Endometrium (tissue), 2 donors: Measurements from ENCODE around the gene ACAT2.
"Not testable (repeated sequence)": the region's sequence is repeated elsewhere in the genome, so short reads cannot be mapped to it uniquely, and the experiment has no call there.

Source experiments
- FAIRE-seq: peaks from 2 replicates; lab custom pipeline; 2012; peaks lifted over from hg19 to GRCh38; lab: Jason Lieb, UNC
- donor health status: control.
- donor health status: control.

The ACAT2 gene

GRCh38 chr6:159813781-159814180 is 51.9 kb downstream of the ACAT2 start:
- no peak for FAIRE-seq

DNA sequence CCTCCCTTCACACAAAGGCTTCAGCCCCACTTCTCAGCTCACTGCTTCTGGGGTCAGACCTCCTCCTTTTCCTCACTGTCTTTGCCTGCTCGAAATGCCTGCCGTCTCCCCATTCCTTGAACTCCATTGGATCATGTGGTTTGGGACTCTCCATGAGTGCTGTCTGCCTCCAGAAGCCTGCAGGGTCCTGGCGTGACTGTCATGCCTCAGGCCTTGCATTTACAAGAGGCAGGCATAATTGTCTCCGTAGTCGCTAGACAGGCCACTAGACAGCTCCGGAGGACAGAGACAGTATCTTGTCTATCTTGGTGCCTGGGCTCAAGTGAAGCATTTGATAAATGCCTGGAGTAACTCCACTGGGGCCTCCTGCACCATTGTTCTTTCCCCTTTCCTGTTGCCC is 53.6 kb downstream of the ACAT2 start:
- no peak for FAIRE-seq

DNA sequence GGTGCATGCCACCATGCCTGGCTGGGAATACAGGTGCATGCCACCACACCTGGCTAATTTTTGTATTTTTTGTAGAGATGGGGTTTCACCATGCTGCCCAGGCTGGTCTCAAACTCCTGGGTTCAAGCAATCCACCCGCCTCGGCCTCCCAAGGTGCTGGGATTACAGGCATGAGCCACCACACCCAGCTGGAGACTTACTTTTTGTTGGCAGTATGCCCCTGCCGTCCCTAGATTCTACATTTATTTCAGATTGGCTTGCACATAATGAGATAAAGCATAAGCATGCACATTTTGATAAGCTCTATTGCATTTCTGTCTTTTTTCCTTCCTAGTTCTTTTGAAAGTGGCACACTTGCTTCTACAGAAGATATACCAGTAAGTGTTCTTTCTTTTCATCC is 54.9 kb downstream of the ACAT2 start:
- not testable (repeated sequence) for FAIRE-seq

- FAIRE-seq: no peak
Measured at GRCh38 chr6:159817951-159818739, 56.3 kb downstream of the ACAT2 start.

GRCh38 chr6:159819098-159819497 is 57.3 kb downstream of the ACAT2 start:
- no peak for FAIRE-seq

DNA sequence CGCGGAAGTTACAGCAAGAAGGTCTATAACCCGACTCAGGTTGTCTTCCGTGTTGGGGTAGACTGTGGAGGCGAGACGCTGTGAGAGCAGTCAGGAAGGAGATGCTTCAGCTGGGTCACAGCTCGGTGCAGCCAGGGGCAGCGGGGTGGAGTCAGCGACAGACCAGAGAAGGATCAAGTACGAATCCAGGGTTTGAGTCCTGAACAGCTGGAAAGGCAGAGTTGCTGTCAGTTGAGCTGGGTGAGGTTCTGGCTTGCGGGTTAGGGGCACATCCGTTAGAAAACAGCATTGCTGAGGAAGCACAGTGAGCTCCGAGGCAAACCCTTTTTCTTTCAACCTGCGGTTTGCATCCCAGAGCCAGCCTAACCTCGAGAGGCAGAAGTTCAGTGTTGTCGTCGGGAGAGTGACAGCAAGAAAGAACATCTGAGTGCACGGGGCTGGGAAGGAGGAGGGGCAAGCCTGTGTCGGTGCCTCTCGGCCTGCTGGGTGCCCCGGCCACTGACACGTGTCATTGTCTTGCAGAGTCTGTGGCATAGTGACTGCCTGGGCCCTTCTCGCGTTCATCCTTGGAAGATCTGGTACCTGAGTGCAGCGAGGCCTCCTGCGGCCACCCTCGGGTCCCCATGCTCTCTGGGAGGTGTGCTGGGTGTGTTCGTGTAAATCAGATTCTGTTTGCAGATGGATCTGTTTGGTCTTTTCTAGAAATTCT is 58.2 kb downstream of the ACAT2 start:
- FAIRE-seq: no peak

GRCh38 chr6:159821122-159821521 is 59.3 kb downstream of the ACAT2 start:
- FAIRE-seq: no peak

DNA sequence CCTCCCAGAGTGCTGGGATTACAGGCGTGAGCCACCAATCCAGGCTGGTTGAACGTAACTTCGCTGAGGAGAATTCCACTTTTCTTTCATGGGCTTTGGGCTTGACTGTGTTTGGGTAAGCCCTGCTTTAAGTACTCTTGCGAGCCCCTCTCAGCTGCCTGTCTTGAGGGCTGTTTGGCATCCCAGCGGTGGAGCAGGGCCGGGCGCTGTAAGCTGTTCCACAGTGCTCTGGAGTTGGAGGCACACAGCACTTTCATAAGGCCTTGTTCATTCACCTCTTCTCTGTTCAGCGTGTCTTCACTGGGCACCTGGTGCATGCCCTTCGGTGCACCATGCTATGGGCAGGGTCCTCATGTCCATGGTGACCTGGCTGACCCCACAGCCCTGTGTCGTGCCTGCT is 59.9 kb downstream of the ACAT2 start:
- FAIRE-seq: no peak

DNA sequence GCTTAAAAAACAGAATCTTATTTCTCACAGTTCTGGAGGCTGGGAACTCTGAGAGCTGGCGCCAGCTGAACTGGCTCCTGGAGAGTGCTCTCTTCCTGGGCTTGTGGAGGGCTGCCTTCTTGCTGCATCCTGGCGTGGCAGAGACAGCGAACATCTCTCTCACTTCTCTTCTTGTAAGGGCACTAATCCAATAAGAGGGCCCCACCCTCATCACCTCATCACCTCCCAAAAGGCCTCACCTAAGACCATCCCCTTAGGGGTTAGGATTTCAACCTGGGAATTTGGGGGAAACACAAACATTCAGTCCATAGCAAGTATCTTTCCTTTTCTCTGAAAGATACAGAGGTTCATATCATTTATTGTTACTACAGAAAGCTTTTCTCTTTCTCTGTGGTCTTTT is 62.1 kb downstream of the ACAT2 start:
- no peak for FAIRE-seq

DNA sequence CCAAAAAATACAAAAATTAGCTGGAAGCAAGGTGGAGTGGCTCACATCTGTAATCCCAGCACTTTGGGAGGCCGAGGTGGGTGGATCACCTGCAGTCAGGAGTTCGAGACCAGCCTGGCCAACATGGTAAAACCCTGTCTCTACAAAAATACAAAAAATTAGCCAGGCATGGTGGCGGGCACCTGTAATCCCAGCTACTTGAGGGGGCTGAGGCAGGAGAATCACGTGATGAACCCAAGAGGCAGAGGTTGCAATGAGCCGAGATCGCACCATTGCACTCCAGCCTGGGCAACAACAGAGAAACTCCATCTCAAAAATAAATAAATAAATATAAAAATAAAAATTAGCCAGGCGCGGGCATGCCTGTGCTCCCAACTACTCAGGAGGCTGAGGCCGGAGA is 62.8 kb downstream of the ACAT2 start:
- not testable (repeated sequence) for FAIRE-seq

DNA sequence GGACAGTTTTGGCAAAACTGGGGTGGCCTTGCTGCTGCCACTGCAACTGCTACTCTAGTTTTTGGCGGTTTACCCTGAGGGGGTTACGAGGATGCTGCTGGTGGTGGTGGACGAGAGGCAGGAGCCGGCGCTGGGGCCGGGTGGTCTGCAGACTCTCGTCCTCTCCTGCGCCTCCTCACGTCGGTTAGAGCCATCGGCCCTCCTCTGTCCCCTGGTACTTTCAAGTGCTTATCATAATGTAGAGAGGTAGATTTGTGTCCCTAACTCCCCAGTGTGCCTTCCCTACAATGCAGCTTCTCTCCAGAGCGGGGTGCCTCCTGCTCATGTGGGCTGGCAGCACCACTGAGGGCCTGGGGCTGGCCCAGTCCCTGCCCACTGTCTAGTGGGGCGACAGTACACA is 64.2 kb downstream of the ACAT2 start:
- no peak for FAIRE-seq

DNA sequence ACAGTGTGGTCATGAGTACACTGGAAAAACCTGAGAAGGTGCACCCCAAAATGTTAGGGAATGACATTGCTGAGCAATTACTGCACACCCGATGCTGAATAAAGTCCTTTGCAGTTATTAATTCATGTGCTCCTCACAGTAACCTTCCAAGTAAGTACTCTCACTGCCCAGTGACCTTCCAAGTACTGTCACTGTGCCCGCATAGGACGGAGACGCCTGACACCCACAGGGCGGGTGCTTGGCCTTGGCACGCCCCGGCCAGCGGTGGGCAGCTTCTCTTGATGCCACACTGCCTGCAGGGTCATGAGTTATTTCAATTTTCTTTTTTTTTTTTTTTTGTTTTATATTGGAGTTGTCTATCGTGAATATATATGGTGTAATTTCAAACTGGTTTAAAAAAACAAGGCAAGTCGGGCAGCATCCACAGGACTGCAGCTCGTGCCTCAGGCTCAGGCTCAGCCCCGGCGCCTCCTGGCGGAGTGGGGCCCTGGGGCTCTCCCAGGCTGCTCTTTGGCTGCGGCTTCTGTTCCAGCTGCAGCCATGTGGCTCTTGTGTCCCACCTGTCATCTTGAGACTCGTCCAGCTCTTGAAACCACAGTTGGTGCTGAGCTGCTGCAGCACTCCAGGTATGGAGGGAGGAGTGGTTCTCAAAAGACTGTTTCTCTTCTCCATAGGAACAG is 65.3 kb downstream of the ACAT2 start:
- FAIRE-seq: no peak

- FAIRE-seq: no peak
Measured at GRCh38 chr6:159828074-159828473, 66.2 kb downstream of the ACAT2 start.
